ENCODE results near the gene FAM171A2.
"Not testable (repeated sequence)": the region's sequence is repeated elsewhere in the genome, so short reads cannot be mapped to it uniquely, and the experiment has no call there.

The FAM171A2 gene

GRCh38 chr17:44347206-44348055, 16.2 kb downstream of the FAM171A2 start:
- not testable (repeated sequence) for DNase-seq (ENCODE audit: low read depth)

DNA sequence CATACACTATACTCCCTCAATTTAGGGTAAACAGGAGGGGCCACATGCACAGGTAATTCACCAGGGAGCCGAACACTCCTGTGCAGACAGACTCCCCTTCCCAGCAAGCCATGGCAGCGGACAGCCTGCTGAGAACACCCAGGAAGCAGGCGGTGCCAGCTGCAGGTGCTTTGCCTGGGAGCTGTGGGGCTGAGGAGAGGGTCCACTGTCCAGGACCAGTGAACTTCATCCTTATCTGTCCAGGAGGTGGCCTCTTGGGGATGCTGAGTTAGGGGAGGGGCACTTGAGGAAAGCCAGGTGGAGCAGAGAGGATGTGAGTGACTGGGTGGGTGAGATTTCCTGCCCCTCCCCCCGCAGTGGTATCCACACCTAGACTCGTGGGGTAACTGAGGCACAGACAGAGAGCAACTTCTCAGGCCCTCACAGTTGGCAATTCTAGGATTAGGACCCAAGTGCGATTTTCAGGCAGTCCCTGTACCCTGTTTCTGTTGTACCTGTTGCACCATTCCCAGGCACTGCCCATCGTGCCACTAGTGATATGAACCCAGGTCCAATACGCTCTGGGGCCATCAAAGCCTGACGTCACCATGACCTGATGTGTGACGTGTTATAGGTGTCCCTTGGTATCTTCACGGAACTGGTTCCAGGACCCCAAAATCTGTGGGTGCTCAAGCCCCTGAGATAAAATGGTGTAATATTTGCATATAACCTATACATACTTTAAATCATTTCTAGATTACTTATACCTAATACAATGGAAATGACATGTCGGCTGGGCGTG, 17.4 kb downstream of the FAM171A2 start:
- no peak for DNase-seq (ENCODE audit: low read depth)

- DNase-seq (ENCODE audit: low read depth): peak; percentile 15
Measured at GRCh38 chr17:44345454-44346026, 18.1 kb downstream of the FAM171A2 start.

GRCh38 chr17:44344939-44345453, 18.7 kb downstream of the FAM171A2 start, which contains the start of gene GRN:
TSS of gene GRN (plus strand) at chr17:44345302. CDS start at chr17:44349165, 3,863 bp downstream.
- DNase-seq (ENCODE audit: low read depth): peak; percentile 95

DNA sequence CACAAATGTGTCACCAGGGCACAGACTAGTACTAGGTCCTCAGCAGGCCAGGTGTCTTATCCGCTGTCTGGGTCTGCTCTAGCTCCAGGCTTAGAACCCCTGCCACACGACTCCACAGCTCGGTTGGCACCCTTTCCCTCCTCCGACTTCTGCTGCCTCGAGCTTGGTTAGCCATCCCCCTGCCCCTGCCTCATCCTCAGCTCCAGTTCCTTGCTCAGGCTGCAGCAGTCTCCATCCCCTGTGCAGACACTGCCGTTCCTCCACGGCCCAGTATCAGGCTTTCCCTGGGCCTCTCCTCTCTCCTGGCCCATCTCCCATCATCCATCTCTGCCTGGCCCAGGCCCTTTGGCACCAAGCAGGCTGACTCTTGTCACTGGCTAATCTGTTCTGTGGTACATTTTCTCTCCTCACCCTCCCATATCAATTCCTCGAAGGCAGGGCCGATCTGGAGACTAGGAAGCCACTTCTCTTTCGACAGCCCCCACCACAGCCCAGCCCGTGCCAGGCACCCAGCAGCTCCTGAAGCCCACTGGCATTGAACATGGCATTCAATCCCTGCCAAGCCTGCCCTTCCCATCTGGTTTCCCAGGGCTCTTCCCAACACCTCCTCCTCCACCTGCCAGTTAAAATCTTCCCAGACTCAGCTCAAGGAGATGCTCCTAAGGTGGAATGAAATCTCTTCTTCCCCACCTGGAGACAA, 20.0 kb downstream of the FAM171A2 start:
- DNase-seq (ENCODE audit: low read depth): no peak

GRCh38 chr17:44340553-44340952, 23.1 kb downstream of the FAM171A2 start:
- DNase-seq (ENCODE audit: low read depth): not testable (repeated sequence)

GRCh38 chr17:44338702-44339101, 25.0 kb downstream of the FAM171A2 start:
- no peak for DNase-seq (ENCODE audit: low read depth)

GRCh38 chr17:44335968-44336367, 27.7 kb downstream of the FAM171A2 start:
- DNase-seq (ENCODE audit: low read depth): no peak

GRCh38 chr17:44335564-44335963, 28.1 kb downstream of the FAM171A2 start:
- DNase-seq (ENCODE audit: low read depth): no peak

DNA sequence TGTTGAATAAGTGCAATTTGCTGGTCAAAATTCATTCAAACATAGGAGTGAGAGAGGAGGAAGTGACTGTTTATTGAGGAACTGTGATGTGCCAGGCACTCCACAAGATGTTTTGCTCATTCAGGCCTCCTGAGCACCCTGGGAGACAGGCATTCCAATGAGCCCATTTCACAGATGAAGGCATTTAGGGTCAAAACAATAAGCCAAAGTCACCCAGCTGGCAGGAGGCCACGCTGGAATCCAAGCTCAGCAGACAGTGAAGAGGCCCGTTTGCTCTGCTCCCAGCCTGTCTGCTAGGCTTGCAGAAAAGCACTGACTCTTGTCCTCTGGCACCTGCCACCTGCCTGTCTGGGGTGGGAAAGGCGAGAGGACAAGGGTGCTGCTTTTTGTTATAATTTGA, 28.9 kb downstream of the FAM171A2 start:
- DNase-seq (ENCODE audit: low read depth): no peak

GRCh38 chr17:44334315-44334714, 29.3 kb downstream of the FAM171A2 start:
- no peak for DNase-seq (ENCODE audit: low read depth)

DNA sequence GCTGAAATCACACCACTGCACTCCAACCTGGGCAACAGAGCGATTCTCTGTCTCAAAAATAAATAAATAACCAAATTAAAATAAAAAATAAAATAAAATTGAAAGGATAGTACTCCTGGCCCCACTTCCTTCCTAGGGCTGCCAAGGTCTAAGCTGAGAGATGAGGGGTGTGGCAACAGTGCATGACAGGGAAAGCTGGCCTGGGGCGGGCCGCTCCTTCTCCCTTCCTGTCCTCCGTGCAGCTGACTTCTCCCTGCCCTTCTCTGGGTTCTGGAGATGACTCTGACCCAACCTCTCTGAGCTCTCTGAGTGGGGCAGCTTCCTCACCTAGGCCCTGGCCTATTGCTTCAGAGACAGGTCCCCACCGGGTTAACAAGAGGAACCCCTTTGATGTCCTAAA, 30.3 kb downstream of the FAM171A2 start:
- DNase-seq (ENCODE audit: low read depth): no peak

DNA sequence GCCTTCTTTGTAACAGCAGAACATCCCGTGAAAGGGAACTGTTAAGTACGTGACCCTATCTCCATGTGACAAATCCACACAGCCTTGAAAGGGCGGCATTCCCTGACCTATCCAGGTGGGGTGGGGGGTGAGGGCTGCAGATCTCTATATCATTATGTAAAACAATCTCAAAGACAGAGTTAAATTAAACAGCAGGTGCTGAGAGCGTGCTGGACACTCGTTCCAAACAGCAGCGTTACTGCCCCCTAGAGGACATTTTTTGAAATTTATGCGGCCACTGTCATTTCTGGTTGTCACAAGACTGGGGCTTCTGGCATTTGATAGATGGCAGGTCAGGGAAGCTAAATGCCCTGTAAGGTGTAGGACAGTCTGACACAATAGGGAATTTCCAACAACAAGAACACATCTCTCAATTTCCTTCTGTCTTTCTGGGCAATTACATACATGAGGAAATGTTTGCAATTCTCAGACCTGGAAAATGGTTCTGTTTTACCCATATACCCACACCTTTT, 32.3 kb downstream of the FAM171A2 start:
- DNase-seq (ENCODE audit: low read depth): no peak

DNA sequence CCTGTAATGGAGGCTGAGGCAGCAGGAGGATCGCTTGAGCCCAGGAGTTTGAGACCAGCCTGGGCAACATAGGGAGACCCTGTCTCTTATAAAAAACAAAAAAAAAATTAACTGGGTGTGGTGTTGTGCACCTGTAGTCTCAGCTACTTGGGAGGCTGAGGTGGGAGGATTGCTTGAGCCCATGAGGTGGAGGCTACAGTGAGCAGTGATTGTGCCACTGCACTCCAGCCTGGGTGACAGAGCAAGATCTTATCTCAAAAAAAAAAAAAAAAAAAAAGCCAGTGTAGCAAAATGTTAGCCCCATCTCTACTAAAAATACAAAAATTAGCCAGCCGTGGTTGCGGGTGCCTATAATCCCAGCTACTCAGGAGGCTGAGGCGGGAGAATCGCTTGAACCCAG, 33.4 kb downstream of the FAM171A2 start:
- DNase-seq (ENCODE audit: low read depth): not testable (repeated sequence)

GRCh38 chr17:44329516-44329915, 34.1 kb downstream of the FAM171A2 start:
- DNase-seq (ENCODE audit: low read depth): not testable (repeated sequence)

- no peak for DNase-seq (ENCODE audit: low read depth)
Measured at GRCh38 chr17:44327715-44328449, 35.8 kb downstream of the FAM171A2 start.

- DNase-seq (ENCODE audit: low read depth): peak; percentile 85
Measured at GRCh38 chr17:44326861-44327444, 36.7 kb downstream of the FAM171A2 start.

DNA sequence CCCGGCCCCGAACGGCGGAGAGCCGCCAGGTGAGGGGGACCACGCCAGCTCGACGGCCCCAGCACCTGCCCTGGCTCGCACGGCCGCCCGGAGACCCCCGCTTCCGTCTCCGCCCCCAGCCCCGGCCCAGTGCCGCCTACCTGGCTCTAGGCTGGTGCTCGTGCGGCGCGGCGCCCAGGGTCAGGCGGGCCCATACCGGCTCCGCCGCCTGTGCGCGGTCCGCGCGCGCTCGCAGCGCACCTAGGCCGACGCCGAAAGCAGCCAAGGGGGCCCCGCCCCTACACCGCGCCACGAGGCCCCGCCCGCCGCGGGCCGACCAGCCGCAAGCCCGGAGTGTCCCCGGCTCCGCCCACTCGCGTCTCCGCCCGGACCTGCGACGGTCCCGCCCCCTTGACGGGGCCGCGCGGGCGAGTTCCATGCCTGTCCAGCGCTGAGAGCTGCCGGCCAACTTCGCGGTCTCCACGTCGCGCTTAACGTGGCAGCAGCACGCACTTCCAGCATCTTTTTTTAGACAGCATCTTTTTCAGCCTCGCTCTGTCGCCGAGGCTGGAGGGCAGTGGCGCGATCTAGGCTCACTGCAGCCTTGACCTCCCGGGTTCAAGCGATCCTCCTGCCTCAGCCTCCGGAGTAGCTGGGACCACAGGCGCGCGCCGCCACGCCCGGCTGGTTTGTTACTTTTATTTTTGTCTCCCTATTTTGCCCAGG, 38.9 kb downstream of the FAM171A2 start, which contains the start of gene SLC25A39:
Gene SLC25A39 (minus strand): TSS at position 253 of the 705 bp plus-strand sequence. CDS start 1,261 bp downstream, outside the sequence.
- DNase-seq (ENCODE audit: low read depth): peak; percentile 49

DNA sequence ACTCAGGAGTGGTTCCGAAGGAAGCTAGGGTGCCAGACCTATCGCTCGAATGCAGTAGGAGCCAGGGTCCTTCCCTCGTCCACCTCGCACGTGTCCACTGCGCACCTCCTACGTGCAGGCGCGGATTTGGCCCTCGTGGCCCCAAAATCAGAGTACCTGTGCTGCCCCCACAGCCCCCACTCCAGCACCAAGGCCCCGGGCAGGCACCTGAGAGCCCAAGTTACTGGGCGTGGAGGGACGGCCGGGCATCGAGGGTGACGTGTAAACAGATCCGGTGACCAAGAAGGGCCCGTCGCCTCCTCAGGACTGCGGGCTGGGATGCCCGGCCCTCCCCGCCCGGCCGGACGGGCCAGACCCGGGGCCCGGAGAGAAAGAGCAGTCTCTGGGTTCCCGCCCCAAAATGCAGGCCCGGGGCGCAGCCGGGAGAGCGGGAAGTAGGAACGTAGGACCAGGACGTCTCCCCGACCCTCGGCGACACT, 39.5 kb downstream of the FAM171A2 start:
- no peak for DNase-seq (ENCODE audit: low read depth)

Measured in GM04503 (cell line).